Mesenchymal stem cell (in vitro differentiated cells and primary cell): ENCODE measurements around the gene BBS4. TPM values are rescaled to one million over a fixed set of nuclear protein-coding genes. Genes with fewer than 3 reads are reported as not detected.
"Not testable (repeated sequence)": the region's sequence is repeated elsewhere in the genome, so short reads cannot be mapped to it uniquely, and the experiment has no call there.

Experiments
- DNase-seq: peaks from one replicate; pipeline ENCODE4 v3.0.0-alpha.2; 2013
- H2AFZ ChIP-seq: one replicate; pipeline ENCODE4 v1.6.1; 2013; ENCODE audit warnings: low read depth, mild to moderate bottlenecking, control low read depth, inconsistent platforms, low read length, moderate library complexity
- H2AK5ac ChIP-seq: 2 replicates; pipeline ENCODE4 v1.6.1; 2013; ENCODE audit warnings: low read length, moderate library complexity, mild to moderate bottlenecking, inconsistent platforms; ENCODE audit not compliant: severe bottlenecking
- H2BK120ac ChIP-seq: one replicate; pipeline ENCODE4 v1.6.1; 2013; ENCODE audit warnings: low read depth, mild to moderate bottlenecking, inconsistent platforms, low read length, moderate library complexity
- H2BK12ac ChIP-seq, 2 experiments: one replicate each; pipeline ENCODE4 v1.6.1; 2013; ENCODE audit warnings: inconsistent platforms in 2 of 2, low read length in 2 of 2, mild to moderate bottlenecking in 2 of 2, moderate library complexity in 2 of 2, control low read depth in 1 of 2
- H2BK15ac ChIP-seq: one replicate; pipeline ENCODE4 v1.6.1; 2013; ENCODE audit warnings: mild to moderate bottlenecking, low read depth, inconsistent platforms; ENCODE audit not compliant: poor library complexity, severe bottlenecking
- H2BK5ac ChIP-seq: 2 replicates; pipeline ENCODE4 v1.6.1; 2013; ENCODE audit warnings: low read depth, mild to moderate bottlenecking, low read length, control low read depth, inconsistent platforms; ENCODE audit not compliant: poor library complexity, severe bottlenecking
- H3K14ac ChIP-seq, 2 experiments: one replicate each; pipeline ENCODE4 v1.6.1; 2013; ENCODE audit warnings: inconsistent platforms in 2 of 2, low read length in 2 of 2, control low read depth in 1 of 2, mild to moderate bottlenecking in 1 of 2, moderate library complexity in 1 of 2
- H3K18ac ChIP-seq, 2 experiments: one replicate each; pipeline ENCODE4 v1.6.1; 2013; ENCODE audit warnings: inconsistent platforms in 2 of 2, low read length in 2 of 2, control low read depth in 1 of 2, low read depth in 1 of 2, mild to moderate bottlenecking in 1 of 2
- H3K23ac ChIP-seq, 2 experiments: one replicate each; pipeline ENCODE4 v1.6.1; 2013; ENCODE audit warnings: inconsistent platforms in 2 of 2, low read length in 2 of 2, mild to moderate bottlenecking in 2 of 2, moderate library complexity in 2 of 2, control low read depth in 1 of 2
- H3K27ac ChIP-seq: 2 replicates; pipeline ENCODE4 v1.5.1; 2013; ENCODE audit warnings: mild to moderate bottlenecking, moderate library complexity, low read length, control low read depth, inconsistent platforms; ENCODE audit not compliant: poor library complexity, severe bottlenecking
- H3K27me3 ChIP-seq, 2 experiments: 2 replicates each; pipeline versions ENCODE4 v1.6.1 to v1.7.0; 2013; ENCODE audit warnings: low read length in 2 of 2, mild to moderate bottlenecking in 2 of 2, moderate library complexity in 2 of 2, control low read depth in 1 of 2, inconsistent platforms in 1 of 2; ENCODE audit not compliant: control insufficient read depth in 1 of 2, insufficient read depth in 1 of 2
- H3K36me3 ChIP-seq, 2 experiments: 2 replicates each; pipeline versions ENCODE4 v1.6.1 to v1.7.0; 2013; ENCODE audit warnings: low read length in 2 of 2, control low read depth in 1 of 2, inconsistent platforms in 1 of 2, low read depth in 1 of 2, mild to moderate bottlenecking in 1 of 2; ENCODE audit not compliant: insufficient read depth in 2 of 2, control insufficient read depth in 1 of 2
- H3K4ac ChIP-seq, 2 experiments: one replicate each; pipeline ENCODE4 v1.6.1; 2013; ENCODE audit warnings: inconsistent platforms in 2 of 2, low read length in 2 of 2, mild to moderate bottlenecking in 2 of 2, moderate library complexity in 2 of 2, control low read depth in 1 of 2, low read depth in 1 of 2
- H3K4me1 ChIP-seq: 2 replicates; pipeline ENCODE4 v1.6.1; 2013; ENCODE audit warnings: low read depth, low read length, control low read depth; ENCODE audit not compliant: control insufficient read depth, insufficient read depth
- H3K4me2 ChIP-seq: 2 replicates; pipeline ENCODE4 v1.6.1; 2013; ENCODE audit warnings: low read length, mild to moderate bottlenecking, inconsistent platforms; ENCODE audit not compliant: poor library complexity, severe bottlenecking
- H3K4me3 ChIP-seq, 2 experiments: 2 replicates each; pipeline versions ENCODE4 v1.5.1 to v1.7.0; 2013; ENCODE audit warnings: low read length in 2 of 2, mild to moderate bottlenecking in 2 of 2, control low read depth in 1 of 2, low read depth in 1 of 2; ENCODE audit not compliant: insufficient read depth in 1 of 2
- H3K79me1 ChIP-seq: replicated peaks from 2 replicates; pipeline ENCODE4 v1.6.1; 2013; ENCODE audit warnings: mild to moderate bottlenecking, control low read depth, low read length, inconsistent platforms; ENCODE audit not compliant: poor library complexity, severe bottlenecking
- H3K9ac ChIP-seq: 2 replicates; pipeline ENCODE4 v1.7.0; 2013; ENCODE audit warnings: mild to moderate bottlenecking, low read length, moderate library complexity
- H3K9me3 ChIP-seq: 2 replicates; pipeline ENCODE4 v1.7.0; 2013; ENCODE audit warnings: mild to moderate bottlenecking, low read length; ENCODE audit not compliant: control insufficient read depth
- H4K8ac ChIP-seq: one replicate; pipeline ENCODE4 v1.6.1; 2013; ENCODE audit warnings: inconsistent platforms, mild to moderate bottlenecking, low read length, moderate library complexity
- H4K91ac ChIP-seq: one replicate; pipeline ENCODE4 v1.6.1; 2013; ENCODE audit warnings: mild to moderate bottlenecking, low read length, inconsistent platforms
- WGBS: methylation state at CpG from one replicate; pipeline ENCODE4 v1.1.7; 2013; ENCODE audit warnings: mixed read lengths; 5-methylcytosine and 5-hydroxymethylcytosine counted together
- polyA plus RNA-seq, 2 experiments: library from polyadenylated mRNA; stranded (reverse); fragments of 200-250 nt; gene quantifications; one replicate each; pipeline ENCODE4 v1.2.3, GENCODE V29; 2013

BBS4 gene
- polyA plus RNA-seq (2013, experiment 1 of 2): 18.9 TPM
- 19.6 TPM for polyA plus RNA-seq (2013, experiment 2 of 2)

GRCh38 chr15:72685925-72686794 lies at the start of gene BBS4, which contains the start of gene HIGD2B:
Gene BBS4 (plus strand): TSS chr15:72686207. CDS start chr15:72686228, 21 bp downstream.
Gene HIGD2B (minus strand): TSS chr15:72686182. CDS start chr15:72676374, 9,808 bp downstream.
- Histone ChIP-seq H3K4me3 (peak within 1 kb of the TSS; percentile 62 to 94), H3K79me1 (peaks cover 9% of the 10 kb centered on the region), H4K91ac (peak within 1 kb of the TSS; percentile 61), H3K4me2 (peak within 1 kb of the TSS; percentile 85), H3K14ac (no peak within 1 kb of the TSS), H3K9me3 (no peaks in the 10 kb centered on the region), H3K23ac (no peak within 1 kb of the TSS), H2AK5ac (no peak within 1 kb of the TSS), H2BK15ac (peak within 1 kb of the TSS; percentile 94), H3K18ac (peak within 1 kb of the TSS; percentile 92 to 99), H3K4ac (peak within 1 kb of the TSS; percentile 47 to 62), H4K8ac (peak within 1 kb of the TSS; percentile 97), H3K36me3 (no peaks in the 10 kb centered on the region), H2BK120ac (peak within 1 kb of the TSS; percentile 84), H3K27ac (peak within 1 kb of the TSS; percentile 92), H3K4me1 (peaks cover 1% of the 10 kb centered on the region), H2AFZ (peak within 1 kb of the TSS; percentile 90), H2BK12ac (no peak within 1 kb of the TSS), H3K27me3 (peaks cover 0 to under 1% of the 10 kb centered on the region in 2 experiments), H2BK5ac (no peak within 1 kb of the TSS), H3K9ac (peak within 1 kb of the TSS; percentile 96)
- peak; percentile 93 for DNase-seq
- WGBS: under 1% methylated on average over 49 of the region's 49 CpGs

GRCh38 chr15:72636519-72637282 lies 49.3 kb upstream of the BBS4 start:
- H2BK120ac ChIP-seq, H3K4ac ChIP-seq, H2AFZ ChIP-seq, H3K14ac ChIP-seq, H4K8ac ChIP-seq, H3K23ac ChIP-seq, H3K27me3 ChIP-seq, H2BK12ac ChIP-seq, H4K91ac ChIP-seq, H2BK15ac ChIP-seq, H2AK5ac ChIP-seq, H3K79me1 ChIP-seq, H3K4me1 ChIP-seq, H3K36me3 ChIP-seq, H3K18ac ChIP-seq, H2BK5ac ChIP-seq, H3K27ac ChIP-seq, H3K9me3 ChIP-seq: not testable (repeated sequence)
- Histone ChIP-seq H3K9ac (peak overlapping the region; percentile 70), H3K4me3 (peak overlapping the region in 1 of 2 experiments; percentile 44), H3K4me2 (peak overlapping the region; percentile 53)
- DNase-seq: peak; percentile 85
- WGBS: no CpG with 5 or more reads among the region's 43 CpGs

GRCh38 chr15:72639759-72640483 lies 46.1 kb upstream of the BBS4 start:
- not testable (repeated sequence) for DNase-seq, H2BK15ac ChIP-seq, H3K36me3 ChIP-seq, H3K4ac ChIP-seq, H3K27me3 ChIP-seq, H3K27ac ChIP-seq, H4K91ac ChIP-seq, H3K23ac ChIP-seq, H2AFZ ChIP-seq, H3K9ac ChIP-seq, H3K4me2 ChIP-seq, H3K4me3 ChIP-seq, H2AK5ac ChIP-seq, H3K18ac ChIP-seq, H3K4me1 ChIP-seq, H3K9me3 ChIP-seq, H2BK5ac ChIP-seq, H3K14ac ChIP-seq, H2BK120ac ChIP-seq, H2BK12ac ChIP-seq, H4K8ac ChIP-seq, H3K79me1 ChIP-seq
- WGBS: no CpG with 5 or more reads among the region's 26 CpGs
